OCI-LY1 (cell line): ENCODE measurements around the gene ALG8.

Experiments used
- CTCF ChIP-seq: fragments of 200-600 bp; sonication (generic), shearing (Covaris generic); IDR thresholded peaks from 2 replicates; pipeline ENCODE4 v1.5.1; 2017; ENCODE audit warnings: mild to moderate bottlenecking, antibody characterized with exemption, low read length, moderate library complexity, mixed read lengths
- EZH2 ChIP-seq: fragments of 200-600 bp; sonication (generic), shearing (Covaris generic); IDR thresholded peaks from 2 replicates; pipeline ENCODE4 v1.8.0; 2017; ENCODE audit warnings: borderline replicate concordance, mixed run types, mild to moderate bottlenecking, antibody characterized with exemption, low read length, moderate library complexity, mixed read lengths

GRCh38 chr11:78179459-78180071, 40.1 kb upstream of the ALG8 start:
- no peak for TF ChIP-seq CTCF
- TF ChIP-seq EZH2, result no peak
